D721Med (cell line): ENCODE data around the gene ABCA8.
"Not testable (repeated sequence)": the region's sequence is repeated elsewhere in the genome, so short reads cannot be mapped to it uniquely, and the experiment has no call there.

Experiments used
- DNase-seq: peaks from one replicate; pipeline ENCODE4 v3.0.0; 2011; ENCODE audit warnings: low spot score; ENCODE audit not compliant: insufficient read length
- FAIRE-seq: peaks from 2 replicates; lab custom pipeline; 2011; peaks lifted over from hg19 to GRCh38; lab: Jason Lieb, UNC
- CTCF ChIP-seq: IDR thresholded peaks from 2 replicates; pipeline ENCODE4 v1.5.1; 2012; ENCODE audit warnings: mild to moderate bottlenecking, control low read depth; ENCODE audit not compliant: insufficient read depth; ENCODE audit errors: missing control alignments

Gene ABCA8, protein sequence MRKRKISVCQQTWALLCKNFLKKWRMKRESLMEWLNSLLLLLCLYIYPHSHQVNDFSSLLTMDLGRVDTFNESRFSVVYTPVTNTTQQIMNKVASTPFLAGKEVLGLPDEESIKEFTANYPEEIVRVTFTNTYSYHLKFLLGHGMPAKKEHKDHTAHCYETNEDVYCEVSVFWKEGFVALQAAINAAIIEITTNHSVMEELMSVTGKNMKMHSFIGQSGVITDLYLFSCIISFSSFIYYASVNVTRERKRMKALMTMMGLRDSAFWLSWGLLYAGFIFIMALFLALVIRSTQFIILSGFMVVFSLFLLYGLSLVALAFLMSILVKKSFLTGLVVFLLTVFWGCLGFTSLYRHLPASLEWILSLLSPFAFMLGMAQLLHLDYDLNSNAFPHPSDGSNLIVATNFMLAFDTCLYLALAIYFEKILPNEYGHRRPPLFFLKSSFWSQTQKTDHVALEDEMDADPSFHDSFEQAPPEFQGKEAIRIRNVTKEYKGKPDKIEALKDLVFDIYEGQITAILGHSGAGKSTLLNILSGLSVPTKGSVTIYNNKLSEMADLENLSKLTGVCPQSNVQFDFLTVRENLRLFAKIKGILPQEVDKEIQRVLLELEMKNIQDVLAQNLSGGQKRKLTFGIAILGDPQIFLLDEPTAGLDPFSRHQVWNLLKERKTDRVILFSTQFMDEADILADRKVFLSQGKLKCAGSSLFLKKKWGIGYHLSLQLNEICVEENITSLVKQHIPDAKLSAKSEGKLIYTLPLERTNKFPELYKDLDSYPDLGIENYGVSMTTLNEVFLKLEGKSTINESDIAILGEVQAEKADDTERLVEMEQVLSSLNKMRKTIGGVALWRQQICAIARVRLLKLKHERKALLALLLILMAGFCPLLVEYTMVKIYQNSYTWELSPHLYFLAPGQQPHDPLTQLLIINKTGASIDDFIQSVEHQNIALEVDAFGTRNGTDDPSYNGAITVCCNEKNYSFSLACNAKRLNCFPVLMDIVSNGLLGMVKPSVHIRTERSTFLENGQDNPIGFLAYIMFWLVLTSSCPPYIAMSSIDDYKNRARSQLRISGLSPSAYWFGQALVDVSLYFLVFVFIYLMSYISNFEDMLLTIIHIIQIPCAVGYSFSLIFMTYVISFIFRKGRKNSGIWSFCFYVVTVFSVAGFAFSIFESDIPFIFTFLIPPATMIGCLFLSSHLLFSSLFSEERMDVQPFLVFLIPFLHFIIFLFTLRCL (N-terminal part only)

DNA sequence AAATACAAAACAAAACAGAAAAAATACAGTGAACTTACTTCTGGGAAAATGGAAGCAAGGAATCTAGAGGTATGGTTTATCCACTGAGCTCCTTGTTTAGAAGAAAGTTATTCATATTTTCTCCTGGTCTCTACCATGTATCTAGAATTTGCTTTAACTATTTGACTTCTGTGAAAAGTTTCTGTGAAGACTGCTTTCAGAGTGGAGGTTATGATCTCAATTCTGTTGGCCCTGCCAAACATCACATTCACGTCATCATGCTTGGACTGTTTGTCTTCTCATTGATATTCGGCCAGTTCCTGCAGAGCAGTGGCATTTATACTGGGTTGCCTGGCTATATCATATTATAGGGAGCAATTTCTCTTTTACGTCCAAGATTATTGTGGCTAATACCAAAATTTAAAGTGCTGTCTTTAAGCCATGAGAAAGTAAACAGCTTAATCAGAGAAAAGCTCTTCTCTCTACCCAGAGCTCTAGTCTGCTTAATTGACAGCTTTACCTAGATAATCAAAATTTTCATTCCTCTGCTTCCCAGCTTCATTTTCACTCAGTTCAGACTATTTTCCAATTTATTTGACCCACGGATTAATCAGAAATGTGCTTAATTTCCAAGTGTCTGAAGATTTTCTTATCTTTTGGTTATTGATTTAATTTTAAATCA is at the start of gene ABCA8:
Gene ABCA8, minus strand, starts transcription at position 212 of the 661 bp plus-strand sequence. CDS start 13,358 bp downstream, outside the sequence.
- DNase-seq = no peak
- FAIRE-seq = peak; percentile 70
- TF ChIP-seq CTCF = no peak

GRCh38 chr17:69004759-69005158 is 49.6 kb upstream of the ABCA8 start:
- DNase-seq, FAIRE-seq: not testable (repeated sequence)

- not testable (repeated sequence) for FAIRE-seq, DNase-seq
These were observed 44.6 kb upstream of the ABCA8 start for GRCh38 chr17:68999743-69000142.

DNA sequence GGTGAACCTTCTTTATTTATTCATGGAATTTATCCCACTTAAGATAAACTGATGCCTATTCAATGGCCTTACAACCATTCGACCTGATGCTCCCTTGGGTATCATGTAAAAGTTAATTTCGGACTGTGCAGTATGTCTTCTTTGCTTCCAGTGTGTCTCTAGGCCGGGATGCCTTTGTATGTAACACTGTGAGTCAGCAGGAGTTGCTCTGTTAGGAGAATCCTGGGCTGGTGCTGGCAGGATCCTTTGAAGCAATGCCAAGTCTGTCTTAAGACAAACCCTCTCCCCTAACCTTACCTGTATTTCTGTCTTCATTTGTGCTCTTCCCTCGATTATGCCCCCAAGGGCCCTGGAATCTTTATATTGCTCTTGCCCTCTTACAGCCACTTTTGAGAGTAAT is 37.9 kb upstream of the ABCA8 start:
- DNase-seq = no peak
- FAIRE-seq = no peak
- no peak for TF ChIP-seq CTCF

- FAIRE-seq = no peak
- TF ChIP-seq CTCF = no peak
- no peak for DNase-seq
These were observed 32.8 kb upstream of the ABCA8 start for GRCh38 chr17:68987966-68988365.

DNA sequence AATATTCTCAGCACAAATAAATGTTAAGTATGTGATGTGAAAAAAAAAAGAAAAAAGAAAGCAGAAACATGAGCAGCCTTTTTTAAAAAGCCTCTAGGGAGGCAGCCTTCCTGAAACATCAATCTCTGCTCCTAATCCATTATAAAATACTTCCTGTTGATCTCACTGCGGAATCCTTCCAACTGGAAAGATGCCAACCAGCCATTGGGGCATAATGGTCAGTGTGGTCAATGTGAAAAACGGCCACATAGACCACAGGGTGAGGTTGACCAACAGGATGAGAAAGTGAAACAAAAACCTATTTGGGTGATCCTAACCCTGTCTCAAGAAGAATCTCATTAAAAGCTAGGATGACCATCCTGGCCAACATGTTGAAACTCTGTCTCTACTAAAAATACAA is 26.1 kb upstream of the ABCA8 start:
- no peak for DNase-seq
- TF ChIP-seq CTCF = no peak
- FAIRE-seq = no peak

DNA sequence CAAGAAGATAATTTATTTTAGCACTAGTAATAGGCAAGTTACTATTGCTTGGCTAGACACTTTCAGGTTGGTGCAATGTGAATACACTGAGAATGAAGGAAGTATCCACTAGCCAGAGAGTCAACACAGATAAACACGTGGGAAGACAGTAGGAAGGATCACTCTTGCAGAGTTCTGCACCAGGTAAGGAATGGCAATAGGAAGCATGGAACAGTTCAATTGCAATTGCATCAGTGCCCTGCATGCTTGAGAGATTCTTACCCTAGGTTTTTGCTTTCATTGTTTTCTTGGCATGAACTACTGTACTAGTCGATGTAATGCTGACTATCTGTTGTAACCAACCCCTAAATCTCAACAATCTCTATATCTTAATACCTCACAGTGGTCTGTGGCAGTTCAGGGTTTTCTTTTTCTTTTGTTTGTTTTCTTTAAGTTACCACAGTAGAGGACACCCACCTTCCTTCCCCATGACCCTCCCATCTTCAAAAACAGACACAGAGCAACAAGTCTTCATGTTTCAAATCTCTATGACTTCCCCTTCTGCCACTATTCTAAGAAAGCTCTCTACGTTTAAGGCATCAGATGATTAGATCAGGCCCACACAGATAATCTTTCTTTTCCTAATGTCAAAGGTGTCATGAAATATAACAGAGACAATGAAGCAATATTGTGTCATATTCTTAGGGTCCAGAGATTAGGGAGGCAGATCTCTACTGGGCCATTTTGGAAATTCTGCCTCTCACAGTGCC is 18.1 kb upstream of the ABCA8 start:
- no peak for TF ChIP-seq CTCF
- FAIRE-seq = no peak
- no peak for DNase-seq
